Keratinocyte (primary cell): ENCODE data around the gene NTHL1. TPM values are rescaled to one million over a fixed set of nuclear protein-coding genes. Genes with fewer than 3 reads are reported as not detected.
A peak's percentile ranks its signal among the peaks of the same experiment; 100 is the strongest.

Experiments used
- DNase-seq: peaks from one replicate; pipeline ENCODE4 v3.0.0-alpha.2; 2011; ENCODE audit warnings: low read depth, missing footprints, low spot score
- FAIRE-seq: peaks from 2 replicates; lab custom pipeline; 2011; peaks lifted over from hg19 to GRCh38; lab: Jason Lieb, UNC
- H2AFZ ChIP-seq: 2 replicates; pipeline ENCODE4 v1.6.0; 2012; ENCODE audit warnings: low read length, control low read depth, inconsistent platforms; ENCODE audit not compliant: control insufficient read depth
- H3K27ac ChIP-seq: 2 replicates; pipeline ENCODE4 v1.5.1; 2011; ENCODE audit warnings: low read length; ENCODE audit not compliant: control insufficient read depth, insufficient read depth
- H3K27me3 ChIP-seq: 3 replicates; pipeline ENCODE4 v1.6.0; 2011; ENCODE audit warnings: low read length; ENCODE audit not compliant: control insufficient read depth, insufficient read depth; ENCODE audit errors: extremely low read depth
- H3K36me3 ChIP-seq, 2 experiments: 2 replicates in 1 of 2; 3 replicates in 1 of 2; pipeline ENCODE4 v1.5.1; 2011; ENCODE audit warnings: low read length in 2 of 2, mild to moderate bottlenecking in 1 of 2; ENCODE audit not compliant: control insufficient read depth in 2 of 2, insufficient read depth in 2 of 2; ENCODE audit errors: extremely low read depth in 1 of 2
- H3K4me1 ChIP-seq: 3 replicates; pipeline ENCODE4 v1.5.1; 2011; ENCODE audit warnings: low read length; ENCODE audit not compliant: control insufficient read depth, insufficient read depth; ENCODE audit errors: extremely low read depth
- H3K4me2 ChIP-seq: 3 replicates; pipeline ENCODE4 v1.6.0; 2011; ENCODE audit warnings: low read depth, low read length; ENCODE audit not compliant: control insufficient read depth, insufficient read depth; ENCODE audit errors: extremely low read depth
- H3K4me3 ChIP-seq, 3 experiments: fragments of 200-600 bp in 1 of 3; sonication (generic) in 1 of 3; 2 replicates in 2 of 3; 3 replicates in 1 of 3; pipeline ENCODE4 v1.5.1; 2011 to 2016; ENCODE audit warnings: low read length in 3 of 3, mild to moderate bottlenecking in 3 of 3, control low read depth in 2 of 3, inconsistent platforms in 1 of 3, low read depth in 1 of 3, mixed read lengths in 1 of 3, mixed run types in 1 of 3, moderate library complexity in 1 of 3; ENCODE audit not compliant: control insufficient read depth in 2 of 3, insufficient read depth in 2 of 3; ENCODE audit errors: extremely low read depth in 1 of 3
- H3K79me2 ChIP-seq: 2 replicates; pipeline ENCODE4 v1.6.0; 2012; ENCODE audit warnings: low read length; ENCODE audit not compliant: control insufficient read depth, insufficient read depth
- H3K9ac ChIP-seq: 3 replicates; pipeline ENCODE4 v1.6.0; 2011; ENCODE audit warnings: low read length; ENCODE audit not compliant: control insufficient read depth, insufficient read depth; ENCODE audit errors: extremely low read depth
- H3K9me1 ChIP-seq: 3 replicates; pipeline ENCODE4 v1.6.0; 2011; ENCODE audit warnings: low read length; ENCODE audit not compliant: control insufficient read depth, insufficient read depth; ENCODE audit errors: extremely low read depth
- H3K9me3 ChIP-seq: 2 replicates; pipeline ENCODE4 v1.5.1; 2012; ENCODE audit warnings: low read depth, low read length; ENCODE audit not compliant: control insufficient read depth
- H4K20me1 ChIP-seq: 3 replicates; pipeline ENCODE4 v1.6.0; 2011; ENCODE audit warnings: low read length; ENCODE audit not compliant: control insufficient read depth, insufficient read depth; ENCODE audit errors: extremely low read depth
- CTCF ChIP-seq, 3 experiments: IDR thresholded peaks in 1 of 3; conservative IDR thresholded peaks in 1 of 3; optimal IDR thresholded peaks in 1 of 3; 2 replicates in 2 of 3; 3 replicates in 1 of 3; pipeline versions ENCODE3 to v1.5.1; 2011; ENCODE audit warnings: low read length in 3 of 3, mild to moderate bottlenecking in 3 of 3, moderate library complexity in 2 of 3, control low read depth in 1 of 3, inconsistent platforms in 1 of 3; ENCODE audit not compliant: insufficient read depth in 2 of 3; ENCODE audit errors: extremely low read depth in 1 of 3
- EZH2 ChIP-seq: IDR thresholded peaks from one replicate; pipeline ENCODE4 v1.6.1; 2012; ENCODE audit warnings: inconsistent platforms, mild to moderate bottlenecking, low read length, moderate library complexity
- dilution Hi-C: fragments of 300-500 bp; cut with MboI; formaldehyde crosslinking; loops from one replicate; pipeline ENCODE4 v1.7.0; 2020; ENCODE audit warnings: low sequenced_read_pairs; ENCODE audit not compliant: extremely low pct_ligation_motif_present
- polyA plus RNA-seq, 5 experiments: library from polyadenylated mRNA; depleted of rRNA in 3 of 5; stranded (reverse) in 3 of 5; stranded (forward) in 1 of 5; unstranded in 1 of 5; fragments of >200 nt; gene quantifications; 1 replicate in 1 of 5; 2 replicates in 3 of 5; 3 replicates in 1 of 5; pipeline versions ENCODE4 v1.2.1 to v1.2.3, GENCODE V29; 2011 to 2012; ENCODE audit warnings: missing spikeins in 2 of 5, low read depth in 1 of 5, low replicate concordance in 1 of 5

Gene NTHL1
- polyA plus RNA-seq, 1 donor (not counting 4 experiments of a cell fraction or from before 2014, with no cell fraction given), result 8.5 TPM

DNA sequence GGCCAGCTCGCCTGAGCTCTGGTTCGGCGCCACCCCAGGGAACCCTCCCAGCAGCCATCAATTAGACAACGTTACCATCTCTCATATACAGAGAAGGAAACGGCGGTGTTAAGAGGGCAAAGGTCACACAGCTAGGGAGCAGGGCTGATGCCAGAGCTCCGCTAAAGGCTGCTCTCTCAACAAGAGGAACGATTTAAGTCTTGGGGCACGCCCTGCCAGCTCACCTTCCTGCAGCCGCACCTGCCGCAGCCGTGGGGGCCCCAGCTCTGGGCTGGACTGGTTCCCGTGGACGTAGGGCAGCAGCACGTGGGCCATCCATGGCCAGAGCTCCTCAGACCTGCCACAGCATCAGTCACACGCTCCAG is 44.6 kb upstream of the NTHL1 start:
- Histone ChIP-seq H3K9ac (no peak overlapping the region), H4K20me1 (peaks cover 13% of the 10 kb centered on the region), H3K36me3 (peaks cover 22 to 41% of the 10 kb centered on the region in 2 experiments), H3K27ac (no peak overlapping the region), H2AFZ (no peak overlapping the region), H3K4me1 (peaks cover 29% of the 10 kb centered on the region), H3K79me2 (no peaks in the 10 kb centered on the region), H3K9me1 (no peaks in the 10 kb centered on the region), H3K9me3 (no peaks in the 10 kb centered on the region), H3K27me3 (no peaks in the 10 kb centered on the region), H3K4me2 (no peak overlapping the region), H3K4me3 (no peak overlapping the region)
- TF ChIP-seq EZH2, result no peak
- TF ChIP-seq CTCF (optimal IDR thresholded peaks at IDR 0.05 in 1 of 3, IDR thresholded peaks at IDR 0.05 in 1 of 3, conservative IDR thresholded peaks at IDR 0.05 in 1 of 3; ENCODE audit: extremely low read depth in 1 of 3, insufficient read depth in 2 of 3, low read length in 3 of 3), result no peak
- no peak for FAIRE-seq
- no peak for DNase-seq
- dilution Hi-C loops, result no loop called here

DNA sequence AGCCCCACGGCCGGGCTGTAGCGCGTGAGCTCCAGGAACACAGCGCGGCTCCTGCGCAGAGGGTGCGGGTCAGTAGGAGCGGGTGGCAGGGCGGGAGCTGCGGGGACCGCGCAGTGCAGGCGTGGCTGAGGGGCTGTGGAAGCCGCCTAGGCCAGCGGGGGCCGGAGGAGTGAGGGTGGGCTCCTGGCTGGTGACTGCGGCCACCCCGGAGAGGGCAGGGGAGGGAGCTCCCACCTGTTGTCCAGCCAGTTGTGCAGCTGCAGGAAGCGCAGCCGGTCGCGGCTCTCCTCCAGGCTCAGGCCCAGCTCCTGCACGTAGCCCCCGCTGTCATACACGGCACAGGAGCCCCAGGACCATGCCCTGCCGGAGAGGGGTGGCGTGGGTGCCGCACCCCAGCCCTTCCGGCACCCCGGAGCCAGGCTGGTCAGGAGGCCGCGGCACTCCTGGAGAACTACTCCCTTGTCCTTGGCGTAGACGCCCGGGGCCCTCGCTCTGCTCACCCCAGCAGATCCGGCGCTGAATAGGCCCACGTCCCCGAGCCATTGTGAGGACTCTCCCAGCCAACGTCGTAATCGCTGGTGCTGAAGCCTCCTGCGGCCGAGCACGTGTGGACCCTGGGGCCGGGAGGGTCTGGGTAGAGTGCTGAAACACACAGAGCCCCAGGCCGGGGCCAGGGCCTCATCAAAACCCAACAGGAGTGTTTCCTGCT is 44.1 kb upstream of the NTHL1 start:
- dilution Hi-C loops, result no loop called here
- TF ChIP-seq CTCF (optimal IDR thresholded peaks at IDR 0.05 in 1 of 3, IDR thresholded peaks at IDR 0.05 in 1 of 3, conservative IDR thresholded peaks at IDR 0.05 in 1 of 3; ENCODE audit: extremely low read depth in 1 of 3, insufficient read depth in 2 of 3, low read length in 3 of 3) (no peak), EZH2 (no peak)
- no peaks in the 10 kb centered on the region for H3K9me3 ChIP-seq
- DNase-seq (no peak), FAIRE-seq (no peak)
- no peak overlapping the region for H2AFZ ChIP-seq
- peaks cover 15% of the 10 kb centered on the region for H4K20me1 ChIP-seq
- no peaks in the 10 kb centered on the region for H3K27me3 ChIP-seq
- no peaks in the 10 kb centered on the region for H3K79me2 ChIP-seq
- H3K4me2 ChIP-seq, result peak overlapping the region; percentile 32
- no peaks in the 10 kb centered on the region for H3K9me1 ChIP-seq
- peaks cover 29% of the 10 kb centered on the region for H3K4me1 ChIP-seq
- no peak overlapping the region for H3K9ac ChIP-seq
- no peak overlapping the region for H3K4me3 ChIP-seq
- no peak overlapping the region for H3K27ac ChIP-seq
- H3K36me3 ChIP-seq, result peaks cover 24 to 42% of the 10 kb centered on the region in 2 experiments
